Hepatic stellate cell (primary cell): ENCODE measurements around the gene CAST.

Source experiments
- DNase-seq: peaks from one replicate; pipeline ENCODE4 v3.0.0; 2011; ENCODE audit warnings: low spot score

The CAST gene

GRCh38 chr5:96648023-96648422 lies 14.2 kb upstream of the CAST start:
- no peak for DNase-seq

- no peak for DNase-seq
Observed at GRCh38 chr5:96648593-96648992, 13.6 kb upstream of the CAST start.

GRCh38 chr5:96649251-96649662 lies 12.9 kb upstream of the CAST start:
- DNase-seq: no peak

GRCh38 chr5:96649681-96650540 lies 12.3 kb upstream of the CAST start:
- no peak for DNase-seq

- no peak for DNase-seq
Observed at GRCh38 chr5:96651047-96651446, 11.1 kb upstream of the CAST start.

GRCh38 chr5:96651948-96652753 lies 10.0 kb upstream of the CAST start:
- DNase-seq: no peak

- no peak for DNase-seq
Observed at GRCh38 chr5:96652769-96653454, 9.3 kb upstream of the CAST start.

GRCh38 chr5:96654209-96654608 lies 8.0 kb upstream of the CAST start:
- no peak for DNase-seq

GRCh38 chr5:96655085-96655484 lies 7.1 kb upstream of the CAST start:
- DNase-seq: no peak

GRCh38 chr5:96655506-96655905 lies 6.7 kb upstream of the CAST start:
- DNase-seq: no peak

- DNase-seq: peak; percentile 77
Observed at GRCh38 chr5:96657068-96657467, 5.1 kb upstream of the CAST start.

- no peak for DNase-seq
Observed at GRCh38 chr5:96658272-96658671, 3.9 kb upstream of the CAST start.

GRCh38 chr5:96659170-96659569 lies 3.0 kb upstream of the CAST start:
- no peak for DNase-seq

GRCh38 chr5:96660971-96661854 lies 963 bp upstream of the CAST start:
- peak; percentile 44 for DNase-seq

- peak; percentile 93 for DNase-seq
Observed at GRCh38 chr5:96662725-96663518, 746 bp downstream of the CAST start.

GRCh38 chr5:96663608-96664007 lies 1.4 kb downstream of the CAST start:
- DNase-seq: no peak

- DNase-seq: no peak
Observed at GRCh38 chr5:96664669-96665068, 2.5 kb downstream of the CAST start.

- no peak for DNase-seq
Observed at GRCh38 chr5:96668725-96669124, 6.5 kb downstream of the CAST start.

GRCh38 chr5:96669909-96670308 lies 7.7 kb downstream of the CAST start:
- no peak for DNase-seq

GRCh38 chr5:96671441-96671840 lies 9.3 kb downstream of the CAST start:
- DNase-seq: no peak

- DNase-seq: no peak
Observed at GRCh38 chr5:96673127-96673526, 11.0 kb downstream of the CAST start.
